Esophagus (tissue), 2 donors: ENCODE measurements around the gene SLC7A9. TPM values are rescaled to one million over a fixed set of nuclear protein-coding genes. Genes with fewer than 3 reads are reported as not detected.

ENCODE experiments used
- H3K27ac ChIP-seq, 2 donors: one replicate each; pipeline ENCODE4 v1.5.1; 2013; ENCODE audit warnings: low read depth in 2 of 2, mild to moderate bottlenecking in 2 of 2, inconsistent platforms in 1 of 2, low read length in 1 of 2, moderate library complexity in 1 of 2
- H3K27me3 ChIP-seq, 2 donors: one replicate each; pipeline ENCODE4 v1.6.1; 2013; ENCODE audit warnings: low read length in 2 of 2, control low read depth in 1 of 2, mild to moderate bottlenecking in 1 of 2; ENCODE audit not compliant: insufficient read depth in 2 of 2, control insufficient read depth in 1 of 2
- H3K36me3 ChIP-seq, 2 donors: one replicate each; pipeline ENCODE4 v1.6.1; 2013; ENCODE audit warnings: low read length in 1 of 2; ENCODE audit not compliant: control insufficient read depth in 2 of 2, insufficient read depth in 2 of 2
- H3K4me1 ChIP-seq, 2 donors: one replicate each; pipeline ENCODE4 v1.6.1; 2013; ENCODE audit warnings: low read length in 1 of 2; ENCODE audit not compliant: control insufficient read depth in 2 of 2, insufficient read depth in 2 of 2
- H3K4me3 ChIP-seq, 2 donors: one replicate each; pipeline ENCODE4 v1.5.1; 2013; ENCODE audit warnings: low read length in 2 of 2, mild to moderate bottlenecking in 2 of 2, low read depth in 1 of 2, moderate library complexity in 1 of 2
- H3K9me3 ChIP-seq, 2 donors: one replicate each; pipeline ENCODE4 v1.6.1; 2013; ENCODE audit warnings: mild to moderate bottlenecking in 2 of 2, low read depth in 1 of 2, low read length in 1 of 2, moderate library complexity in 1 of 2; ENCODE audit not compliant: control insufficient read depth in 2 of 2, insufficient read depth in 1 of 2
- WGBS, 2 donors: extraction: QIAGEN DNeasy Blood & Tissue Kit; methylation state at CpG; one replicate each; pipeline ENCODE4 v1.1.7; 2013; 5-methylcytosine and 5-hydroxymethylcytosine counted together
- polyA plus RNA-seq, 2 donors: library from polyadenylated mRNA; stranded (reverse); fragments of 200-250 nt; gene quantifications; one replicate each; pipeline ENCODE4 v1.2.3, GENCODE V29; 2013
- donor health status: healthy with polysubstance abuse.
- donor health status: Bipolar disorder and iron deficiency.

SLC7A9 gene
- polyA plus RNA-seq, result under 1 TPM; 0.16 to 0.33 TPM

DNA sequence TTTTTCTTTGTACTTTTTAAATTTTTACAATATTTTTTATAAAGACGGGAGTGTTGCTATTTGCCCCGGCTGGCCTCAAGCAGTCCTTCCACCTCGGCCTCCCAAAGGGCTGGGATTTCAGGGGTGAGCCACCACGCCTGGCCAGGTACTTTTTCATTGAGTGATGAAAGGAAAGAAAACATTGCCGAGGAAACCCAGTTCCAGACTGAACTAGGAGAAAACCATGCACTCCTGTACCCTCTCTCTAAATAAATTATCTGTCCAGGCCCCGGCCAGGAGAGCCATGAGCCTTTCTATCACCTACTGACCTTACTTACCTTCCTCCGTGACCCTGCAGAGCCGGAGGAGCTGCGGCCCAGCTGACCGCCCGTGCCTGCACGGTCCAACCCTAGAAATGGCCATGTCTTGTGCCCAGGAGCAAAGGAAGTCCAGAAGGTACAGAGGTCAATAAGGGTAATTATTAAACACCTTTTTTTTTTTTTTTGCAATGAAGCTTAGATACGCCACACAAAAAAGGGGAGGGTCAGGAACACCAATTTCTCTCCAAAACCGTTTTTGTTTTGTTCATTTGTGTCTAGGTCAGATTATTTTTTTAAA, at the start of gene SLC7A9:
SLC7A9 (minus strand) TSS at position 399 of the 597 bp plus-strand sequence. CDS start 1,233 bp downstream, outside the sequence.
- Histone ChIP-seq H3K27me3 (no peaks in the 10 kb centered on the region), H3K27ac (no peak within 1 kb of the TSS), H3K9me3 (no peaks in the 10 kb centered on the region), H3K4me3 (no peak within 1 kb of the TSS), H3K4me1 (no peaks in the 10 kb centered on the region), H3K36me3 (no peaks in the 10 kb centered on the region)
- 76 to 79% methylated on average over 14 of the region's 14 CpGs for WGBS, 2 donors

DNA sequence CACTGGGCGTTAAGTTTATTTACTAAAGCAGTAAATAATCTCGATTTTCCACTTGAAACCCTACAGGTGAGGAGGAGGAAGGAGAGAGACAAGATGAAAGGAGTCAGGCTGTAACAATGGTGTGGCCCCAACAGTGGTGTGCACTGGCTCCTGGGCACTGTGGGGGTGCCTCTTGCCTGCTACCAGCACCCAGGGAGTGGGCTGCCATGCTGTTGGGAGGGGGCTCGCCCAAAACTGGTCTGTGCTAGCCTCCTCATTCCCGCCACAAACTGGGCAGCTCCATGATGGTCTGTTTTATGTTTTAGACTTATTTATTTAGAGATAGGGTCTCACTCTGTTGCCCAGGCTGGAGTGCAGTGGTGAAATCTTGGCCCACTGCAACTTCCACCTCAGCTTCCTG, 49.8 kb upstream of the SLC7A9 start:
- Histone ChIP-seq H3K4me3 (no peak overlapping the region), H3K27me3 (no peaks in the 10 kb centered on the region)
- WGBS, 2 donors, result 93 to 96% methylated on average over 4 of the region's 4 CpGs

DNA sequence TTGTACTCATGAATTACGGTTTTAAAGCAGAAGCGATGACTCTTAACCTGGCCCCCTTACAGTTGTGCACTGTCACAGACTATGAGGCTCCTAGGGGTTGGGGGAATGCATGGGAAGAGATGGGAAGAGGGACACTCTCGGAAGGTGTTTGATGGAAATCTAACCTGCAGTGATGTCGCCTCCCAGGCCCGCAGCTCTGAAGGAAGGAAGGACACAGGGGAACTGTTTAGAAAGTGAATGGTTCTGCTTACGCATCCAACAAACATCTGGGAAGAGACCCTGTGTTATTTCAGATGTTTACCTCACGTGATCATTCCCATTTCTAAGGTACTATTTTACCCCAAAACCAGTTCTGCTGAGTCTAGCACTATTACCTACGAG, 48.0 kb upstream of the SLC7A9 start:
- Histone ChIP-seq H3K4me3 (no peak overlapping the region), H3K36me3 (peaks cover 3 to 11% of the 10 kb centered on the region in 2 donors), H3K27me3 (no peaks in the 10 kb centered on the region), H3K4me1 (no peaks in the 10 kb centered on the region), H3K27ac (no peak overlapping the region), H3K9me3 (no peaks in the 10 kb centered on the region)
- WGBS, 2 donors, result 92% methylated on average over 8 of the region's 8 CpGs

More for the DNA sequence above, 49.8 kb upstream of the SLC7A9 start:
- Histone ChIP-seq H3K4me1 (no peaks in the 10 kb centered on the region), H3K36me3 (peaks cover 7 to 11% of the 10 kb centered on the region in 2 donors), H3K9me3 (no peaks in the 10 kb centered on the region), H3K27ac (no peak overlapping the region)

DNA sequence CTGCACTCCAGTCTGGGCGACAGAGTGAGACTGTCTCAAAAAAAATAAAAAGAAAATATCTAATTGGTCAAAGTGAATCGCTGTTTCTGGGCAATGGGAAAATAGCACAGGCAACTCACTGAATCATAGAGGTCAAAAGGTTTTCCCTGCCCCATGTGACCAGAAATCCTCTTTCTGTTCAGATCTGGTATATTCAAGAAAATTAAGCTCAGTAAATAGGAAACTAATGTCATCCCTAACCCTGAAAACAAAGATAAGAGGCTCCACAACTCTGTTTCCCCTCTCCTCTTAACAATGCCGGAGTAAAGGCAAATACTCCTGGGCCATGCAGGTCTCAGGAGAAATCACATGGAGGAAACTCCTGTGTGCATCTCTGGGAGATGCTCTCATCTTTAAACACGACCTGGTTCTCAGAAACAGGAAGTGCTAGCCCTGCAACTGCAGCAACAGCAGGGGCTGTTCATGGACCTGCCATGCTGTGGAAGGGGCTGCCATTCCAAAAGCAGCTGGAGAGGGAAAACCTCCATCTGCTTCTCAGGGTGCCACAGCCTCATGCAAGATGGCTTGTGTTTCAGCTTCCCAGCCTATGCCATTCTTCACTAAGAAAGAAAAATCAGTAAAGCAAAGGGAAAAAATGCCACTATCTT, 47.5 kb upstream of the SLC7A9 start:
- H3K27ac ChIP-seq, result no peak overlapping the region
- H3K9me3 ChIP-seq, result no peaks in the 10 kb centered on the region
- H3K36me3 ChIP-seq, result peaks cover 3 to 11% of the 10 kb centered on the region in 2 donors
- H3K4me3 ChIP-seq, result no peak overlapping the region
- H3K27me3 ChIP-seq, result no peaks in the 10 kb centered on the region
- no peaks in the 10 kb centered on the region for H3K4me1 ChIP-seq
- 56 to 58% methylated on average over 4 of the region's 4 CpGs for WGBS, 2 donors

DNA sequence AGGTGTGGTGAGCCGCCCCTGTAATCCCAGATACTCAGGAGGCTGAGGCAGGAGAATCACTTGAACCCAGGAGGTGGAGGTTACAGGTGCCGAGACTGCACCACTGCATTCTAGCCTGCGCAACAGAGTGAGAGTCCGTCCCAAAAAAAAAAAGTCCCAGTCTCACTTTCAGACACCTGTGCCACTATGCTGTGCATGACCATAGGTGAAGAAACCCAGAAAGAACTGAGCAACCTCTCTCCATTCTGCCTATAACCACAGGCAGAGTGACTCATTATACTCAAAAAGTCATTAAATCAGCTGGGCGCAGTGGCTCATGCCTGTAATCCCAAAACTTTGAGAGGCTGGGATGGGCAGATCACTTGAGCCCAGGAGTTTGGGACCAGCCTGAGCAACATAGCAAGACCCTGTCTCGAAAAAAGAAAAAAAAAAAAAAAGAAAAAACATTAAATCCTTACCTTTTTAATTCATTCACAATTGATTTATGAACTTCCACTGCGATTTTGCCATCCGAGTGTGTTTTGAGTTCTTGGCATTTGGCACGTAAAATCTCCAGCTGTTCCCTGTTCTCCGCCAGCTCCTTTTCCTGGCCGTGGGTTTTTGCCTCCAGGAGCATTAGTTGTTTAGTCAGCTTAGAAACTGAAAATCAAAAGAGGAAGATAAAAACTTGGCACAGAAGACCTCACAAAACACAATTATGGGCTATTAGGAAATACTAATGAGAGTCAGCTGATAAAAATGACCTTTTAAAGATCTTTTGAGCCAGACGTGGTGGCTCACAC, 45.5 kb upstream of the SLC7A9 start:
- 64 to 73% methylated on average over 12 of the region's 12 CpGs for WGBS, 2 donors
- H3K36me3 ChIP-seq, result peaks cover 0 to 11% of the 10 kb centered on the region in 2 donors

DNA sequence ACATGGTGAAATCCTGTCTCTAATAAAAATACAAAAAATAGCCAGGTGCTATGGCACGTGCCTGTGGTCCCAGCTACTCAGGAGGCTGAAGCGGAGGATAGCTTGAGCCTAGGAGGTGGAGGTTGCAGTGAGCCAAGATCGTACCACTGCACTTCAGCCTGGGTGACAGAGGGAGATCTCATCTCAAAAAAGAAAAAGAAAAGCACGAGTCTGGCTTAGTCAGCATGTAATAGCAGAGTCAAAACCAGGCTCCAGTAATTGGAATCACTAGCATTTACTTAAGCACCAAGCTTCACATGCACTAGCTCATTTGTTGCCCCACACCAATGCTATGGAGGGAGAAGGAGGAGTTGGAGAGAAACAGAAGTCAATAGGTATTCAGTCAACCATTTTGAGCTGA, 41.9 kb upstream of the SLC7A9 start:
- Histone ChIP-seq H3K4me1 (no peaks in the 10 kb centered on the region), H3K27ac (no peak overlapping the region), H3K27me3 (no peaks in the 10 kb centered on the region), H3K9me3 (no peaks in the 10 kb centered on the region), H3K36me3 (peaks cover 0 to 4% of the 10 kb centered on the region in 2 donors), H3K4me3 (no peak overlapping the region)
- 93 to 96% methylated on average over 4 of the region's 4 CpGs for WGBS, 2 donors

More for the DNA sequence above, 45.5 kb upstream of the SLC7A9 start:
- H3K4me1 ChIP-seq, result no peaks in the 10 kb centered on the region
- H3K4me3 ChIP-seq, result no peak overlapping the region
- H3K27ac ChIP-seq, result no peak overlapping the region
- H3K9me3 ChIP-seq, result no peaks in the 10 kb centered on the region
- H3K27me3 ChIP-seq, result no peaks in the 10 kb centered on the region

DNA sequence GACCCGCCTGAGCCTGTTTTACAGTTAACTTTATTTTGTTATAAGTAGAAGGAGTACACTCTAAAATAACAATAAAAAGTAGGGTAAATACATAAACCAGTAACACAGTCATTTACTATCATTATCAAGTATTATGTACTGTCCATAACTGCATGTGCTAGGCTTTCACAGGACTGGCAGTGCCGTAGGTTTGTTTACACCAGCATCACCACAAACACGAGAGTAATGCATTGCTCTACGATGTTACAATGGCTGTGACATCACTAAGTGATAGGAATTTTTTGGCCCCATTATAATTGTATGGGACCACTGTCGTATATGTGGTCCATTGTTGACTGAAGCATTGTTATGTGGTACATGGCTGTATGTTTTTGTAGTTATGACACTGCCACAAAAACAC, 41.3 kb upstream of the SLC7A9 start:
- 96 to 97% methylated on average over 5 of the region's 5 CpGs for WGBS, 2 donors
- Histone ChIP-seq H3K27ac (no peak overlapping the region), H3K27me3 (no peaks in the 10 kb centered on the region), H3K9me3 (no peaks in the 10 kb centered on the region), H3K36me3 (peaks cover 0 to 4% of the 10 kb centered on the region in 2 donors), H3K4me3 (no peak overlapping the region), H3K4me1 (no peaks in the 10 kb centered on the region)

DNA sequence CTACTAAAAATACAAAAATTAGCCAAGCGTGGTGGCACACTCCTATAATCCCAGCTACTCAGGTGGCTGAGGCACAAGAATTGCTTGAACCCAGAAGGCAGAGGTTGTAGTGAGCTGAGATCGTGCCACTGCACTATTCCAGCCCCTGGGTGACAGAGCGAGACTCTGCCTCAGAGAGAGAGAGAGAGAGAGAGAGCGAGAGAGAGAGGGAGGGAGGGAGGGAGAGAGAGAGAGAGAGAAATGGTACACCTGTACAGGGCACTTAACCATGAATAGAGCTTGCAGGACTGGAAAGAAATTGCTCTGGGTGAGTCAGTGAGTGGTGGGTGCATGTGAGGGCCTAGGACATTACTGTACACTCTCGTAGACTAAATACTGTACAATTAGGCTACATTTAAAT, 40.5 kb upstream of the SLC7A9 start:
- Histone ChIP-seq H3K9me3 (no peaks in the 10 kb centered on the region), H3K4me3 (no peak overlapping the region), H3K4me1 (no peaks in the 10 kb centered on the region), H3K27me3 (no peaks in the 10 kb centered on the region), H3K36me3 (peaks cover 0 to 7% of the 10 kb centered on the region in 2 donors), H3K27ac (no peak overlapping the region)
- WGBS, 2 donors, result 94 to 98% methylated on average over 5 of the region's 5 CpGs

DNA sequence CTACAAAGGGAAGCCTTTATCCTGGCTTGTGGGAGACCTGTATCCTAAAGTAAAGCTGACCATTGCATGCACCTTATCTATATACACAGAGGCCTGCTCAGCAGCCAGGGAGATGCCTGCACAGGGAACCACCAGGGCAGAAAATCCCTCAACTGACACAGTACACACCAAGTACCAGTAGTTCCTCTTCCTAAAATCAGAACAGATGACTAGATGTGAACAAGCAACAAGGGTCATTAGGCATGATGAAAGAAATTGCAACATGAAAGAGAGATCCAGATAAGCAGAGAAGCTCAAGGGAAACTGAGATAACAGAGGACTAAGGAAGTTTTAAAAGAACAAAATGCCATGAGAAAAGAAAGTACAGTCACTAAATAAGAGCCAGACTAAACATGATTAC, 39.7 kb upstream of the SLC7A9 start:
- H3K4me1 ChIP-seq, result no peaks in the 10 kb centered on the region
- no peak overlapping the region for H3K27ac ChIP-seq
- H3K36me3 ChIP-seq, result peaks cover 0 to 7% of the 10 kb centered on the region in 2 donors
- no peak overlapping the region for H3K4me3 ChIP-seq
- no peaks in the 10 kb centered on the region for H3K27me3 ChIP-seq
- H3K9me3 ChIP-seq, result no peaks in the 10 kb centered on the region
